K562 (cell line): Measurements from ENCODE around the gene OLIG1.

Experiments
- CTCF ChIP-seq, 3 experiments: IDR thresholded peaks in 2 of 3; conservative IDR thresholded peaks in 1 of 3; 2 replicates each; pipeline ENCODE4 v1.5.1; 2011 to 2012; ENCODE audit warnings: low read length in 3 of 3, mild to moderate bottlenecking in 3 of 3, control low read depth in 2 of 3, improper control_type of control experiment in 1 of 3, inconsistent platforms in 1 of 3, low read depth in 1 of 3, mixed read lengths in 1 of 3, moderate library complexity in 1 of 3; ENCODE audit not compliant: insufficient read depth in 2 of 3
- KAT7 ChIP-seq: sonication (generic); formaldehyde crosslinking; IDR thresholded peaks from 2 replicates; pipeline ENCODE4 v1.8.0; 2022; ENCODE audit warnings: missing genetic modification reagents, mild to moderate bottlenecking, borderline replicate concordance
- KDM1A ChIP-seq, 2 experiments: fragments of 450-650 bp; IDR thresholded peaks; 2 replicates each; pipeline ENCODE4 v1.6.1; 2016; ENCODE audit warnings: mild to moderate bottlenecking in 2 of 2
- ZBTB33 ChIP-seq: sonication (generic); formaldehyde crosslinking; IDR thresholded peaks from 2 replicates; pipeline ENCODE4 v1.8.1; 2023; ENCODE audit warnings: mild to moderate bottlenecking, missing genetic modification reagents
- ZFP36 ChIP-seq: fragments of 150-350 bp; IDR thresholded peaks from 2 replicates; pipeline ENCODE4 v1.6.1; 2018; ENCODE audit warnings: low read length, low read depth; ENCODE audit not compliant: partially characterized antibody
- TF ChIP-seq, protein P1 (sequence below): fragments of 450-650 bp; IDR thresholded peaks from 2 replicates; pipeline ENCODE4 v1.6.1; 2017; ENCODE audit warnings: antibody characterized with exemption

- TF ChIP-seq ZFP36 = no peak
- TF ChIP-seq, protein P1, sequence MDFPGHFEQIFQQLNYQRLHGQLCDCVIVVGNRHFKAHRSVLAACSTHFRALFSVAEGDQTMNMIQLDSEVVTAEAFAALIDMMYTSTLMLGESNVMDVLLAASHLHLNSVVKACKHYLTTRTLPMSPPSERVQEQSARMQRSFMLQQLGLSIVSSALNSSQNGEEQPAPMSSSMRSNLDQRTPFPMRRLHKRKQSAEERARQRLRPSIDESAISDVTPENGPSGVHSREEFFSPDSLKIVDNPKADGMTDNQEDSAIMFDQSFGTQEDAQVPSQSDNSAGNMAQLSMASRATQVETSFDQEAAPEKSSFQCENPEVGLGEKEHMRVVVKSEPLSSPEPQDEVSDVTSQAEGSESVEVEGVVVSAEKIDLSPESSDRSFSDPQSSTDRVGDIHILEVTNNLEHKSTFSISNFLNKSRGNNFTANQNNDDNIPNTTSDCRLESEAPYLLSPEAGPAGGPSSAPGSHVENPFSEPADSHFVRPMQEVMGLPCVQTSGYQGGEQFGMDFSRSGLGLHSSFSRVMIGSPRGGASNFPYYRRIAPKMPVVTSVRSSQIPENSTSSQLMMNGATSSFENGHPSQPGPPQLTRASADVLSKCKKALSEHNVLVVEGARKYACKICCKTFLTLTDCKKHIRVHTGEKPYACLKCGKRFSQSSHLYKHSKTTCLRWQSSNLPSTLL = no peak
- no peak for TF ChIP-seq ZBTB33
- TF ChIP-seq KDM1A (IDR thresholded peaks at IDR 0.05) = no peak
- no peak for TF ChIP-seq KAT7 (CRISPR knock-in tag)
- no peak for TF ChIP-seq CTCF (IDR thresholded peaks at IDR 0.05 in 2 of 3, conservative IDR thresholded peaks at IDR 0.05 in 1 of 3; ENCODE audit: insufficient read depth in 2 of 3, low read depth in 1 of 3, low read length in 3 of 3)
These were observed 29.7 kb upstream of the OLIG1 start for GRCh38 chr21:33040215-33040614.
